GM19240 (cell line): Measurements from ENCODE around the gene SLC6A11.

Experiments
- DNase-seq: peaks from one replicate; pipeline ENCODE4 v3.0.0; 2011; ENCODE audit warnings: low spot score; ENCODE audit not compliant: insufficient read length

SLC6A11 gene

GRCh38 chr3:10790713-10791112 lies 25.3 kb upstream of the SLC6A11 start:
- no peak for DNase-seq

- DNase-seq, result no peak
Observed at GRCh38 chr3:10792208-10792607, 23.8 kb upstream of the SLC6A11 start.

DNA sequence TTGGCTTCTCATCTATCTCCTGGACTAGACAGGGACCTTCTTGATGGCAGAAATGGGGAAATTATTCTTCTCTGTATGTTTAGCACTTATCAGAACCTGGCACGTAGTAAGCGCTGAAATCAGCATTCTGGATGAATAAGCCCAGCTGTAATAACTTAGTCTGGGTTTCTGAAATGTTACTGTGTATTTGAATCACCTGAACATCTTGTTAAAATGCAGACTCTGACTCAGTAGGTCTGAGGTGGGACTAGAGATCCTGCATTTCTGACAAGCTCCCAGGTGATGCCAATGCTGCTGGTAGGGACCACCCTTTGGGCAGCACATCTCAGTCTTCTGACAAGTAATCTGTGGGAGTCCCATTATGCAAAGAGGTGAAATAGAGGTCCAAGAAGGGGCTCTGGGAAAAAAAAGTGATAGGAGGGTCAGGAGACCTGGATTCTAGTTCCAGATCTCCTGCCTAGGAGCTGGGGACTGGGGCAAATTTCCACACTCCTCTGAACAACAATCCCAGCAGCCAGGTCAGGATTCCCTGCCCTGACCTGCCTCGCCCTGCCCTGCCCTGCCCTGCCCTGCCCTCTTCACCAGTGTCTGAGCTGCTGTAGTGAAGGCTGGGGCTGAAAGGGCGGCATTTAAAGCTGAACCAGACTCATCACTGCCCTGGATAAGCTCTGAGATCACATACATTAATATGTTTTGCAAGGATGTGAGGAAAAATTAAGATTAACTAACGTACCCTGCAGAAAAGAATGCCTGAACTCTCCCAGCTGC lies 17.2 kb upstream of the SLC6A11 start:
- DNase-seq, result no peak

- no peak for DNase-seq
Observed at GRCh38 chr3:10804183-10804648, 11.8 kb upstream of the SLC6A11 start.

GRCh38 chr3:10806006-10806405 lies 10.0 kb upstream of the SLC6A11 start:
- DNase-seq, result no peak

GRCh38 chr3:10808130-10808735 lies 7.8 kb upstream of the SLC6A11 start:
- DNase-seq, result no peak

GRCh38 chr3:10808974-10809373 lies 7.1 kb upstream of the SLC6A11 start:
- DNase-seq, result no peak

DNA sequence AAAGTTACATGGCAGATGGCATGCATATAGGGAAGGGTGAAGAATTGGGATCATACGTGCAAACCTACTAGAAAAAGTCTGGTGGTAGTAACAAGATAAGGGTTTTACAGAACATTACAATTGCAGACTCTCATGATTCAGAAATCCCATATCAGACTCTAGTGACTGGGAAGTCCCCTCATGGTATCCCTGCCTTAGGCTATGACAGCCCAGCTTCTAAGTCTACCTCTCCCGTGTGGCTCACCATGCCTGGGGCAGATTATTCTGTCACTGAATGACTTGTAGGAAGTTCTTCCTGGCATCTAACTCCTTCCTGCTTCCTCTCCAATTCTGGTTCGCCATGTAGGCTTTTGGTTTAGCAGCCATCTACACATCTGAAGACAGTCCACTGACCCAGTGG lies 5.7 kb upstream of the SLC6A11 start:
- DNase-seq, result no peak

GRCh38 chr3:10813425-10813824 lies 2.6 kb upstream of the SLC6A11 start:
- no peak for DNase-seq

- no peak for DNase-seq
Observed at GRCh38 chr3:10814623-10815022, 1.4 kb upstream of the SLC6A11 start.

DNA sequence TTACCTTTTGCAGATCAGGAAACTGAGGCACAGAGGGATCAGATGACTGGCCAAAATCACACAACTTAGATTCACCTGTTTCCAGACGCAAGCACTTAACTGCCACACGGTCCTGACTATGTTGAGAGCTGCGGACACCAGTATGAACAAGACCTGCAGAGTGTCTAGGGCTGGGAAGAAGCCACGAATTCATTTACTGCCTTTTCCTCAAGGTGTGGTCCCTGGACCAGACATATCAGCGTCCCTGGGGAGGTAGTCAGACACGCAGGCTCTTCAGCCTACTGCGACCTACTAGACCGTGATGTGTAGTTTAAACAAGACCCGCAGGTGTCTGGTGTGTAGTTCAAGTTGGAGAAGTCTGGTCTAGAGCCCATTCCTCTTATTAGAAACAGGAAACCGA lies 541 bp upstream of the SLC6A11 start:
- no peak for DNase-seq

- DNase-seq, result no peak
Observed at GRCh38 chr3:10816863-10817253, 830 bp downstream of the SLC6A11 start.

- DNase-seq, result no peak
Observed at GRCh38 chr3:10817506-10817905, 1.5 kb downstream of the SLC6A11 start.

- DNase-seq, result no peak
Observed at GRCh38 chr3:10822055-10822454, 6.0 kb downstream of the SLC6A11 start.

DNA sequence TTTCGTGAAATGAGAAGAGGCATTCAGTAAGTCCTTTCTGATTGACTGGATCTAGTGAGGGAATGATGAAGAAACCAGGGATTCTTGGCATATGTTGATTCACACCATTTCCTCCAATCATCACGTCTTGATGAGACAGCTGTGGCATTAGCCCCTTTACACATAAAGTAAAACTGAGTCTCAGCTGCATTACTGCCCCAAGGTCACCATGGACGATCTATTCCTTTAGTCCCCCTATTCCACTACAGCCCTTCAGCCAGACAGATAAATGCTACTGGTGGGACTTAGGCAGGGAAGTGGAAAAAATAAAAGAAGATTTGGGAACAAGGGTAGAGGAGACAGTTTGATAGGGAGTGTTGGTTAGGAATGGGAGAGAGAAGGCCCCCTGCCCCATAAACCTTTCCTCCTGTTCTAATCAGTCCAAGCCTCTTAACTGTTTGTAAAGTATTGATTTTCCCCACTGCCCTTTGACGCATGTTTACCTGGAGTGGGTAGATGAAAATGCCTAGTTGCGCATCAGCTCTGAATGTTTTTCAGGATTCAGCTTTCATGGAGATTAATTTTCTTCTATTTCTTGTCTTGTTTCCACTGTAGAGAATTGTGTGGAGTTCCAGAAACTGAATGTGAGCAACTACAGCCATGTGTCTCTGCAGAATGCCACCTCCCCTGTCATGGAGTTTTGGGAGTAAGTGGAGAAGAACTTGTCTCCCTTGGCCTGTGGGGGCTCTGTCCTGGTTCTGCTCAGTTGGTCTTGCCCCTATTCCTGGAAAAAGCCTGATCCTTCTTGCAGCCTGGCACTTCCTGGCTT lies 6.9 kb downstream of the SLC6A11 start:
- no peak for DNase-seq

DNA sequence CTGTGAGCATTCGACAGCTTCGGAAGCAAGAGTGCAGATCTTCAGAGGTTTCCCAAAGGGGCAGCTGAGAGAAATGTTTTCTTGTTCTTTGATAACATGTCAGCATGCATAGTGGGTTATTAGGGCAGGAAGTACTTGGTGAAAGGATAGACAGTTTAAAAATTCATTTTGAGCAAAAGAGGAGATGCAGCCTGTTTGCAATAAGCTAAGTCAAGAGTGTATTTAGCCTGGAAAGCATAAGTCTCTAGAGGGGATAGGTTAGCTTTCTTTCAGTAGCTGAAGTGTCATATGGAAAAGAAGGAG lies 7.4 kb downstream of the SLC6A11 start:
- DNase-seq, result no peak

DNA sequence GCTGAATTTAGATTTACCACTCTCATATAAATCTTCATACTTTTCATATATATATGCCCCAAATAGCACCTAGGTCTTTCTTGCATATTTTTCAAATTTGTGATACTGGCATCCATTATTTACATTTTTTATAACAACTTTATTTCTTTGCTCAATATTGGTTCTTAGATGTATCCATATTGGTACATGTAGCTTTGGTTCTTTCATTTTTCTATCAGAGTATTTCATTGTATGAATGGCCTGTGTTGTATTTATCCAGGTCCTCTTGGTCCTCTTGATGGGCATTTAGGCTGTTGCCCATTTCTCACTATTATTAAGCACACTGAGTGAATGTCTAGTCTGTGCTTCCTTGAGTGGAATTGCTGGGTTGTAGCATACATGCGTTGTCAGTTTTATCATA lies 8.4 kb downstream of the SLC6A11 start:
- no peak for DNase-seq

DNA sequence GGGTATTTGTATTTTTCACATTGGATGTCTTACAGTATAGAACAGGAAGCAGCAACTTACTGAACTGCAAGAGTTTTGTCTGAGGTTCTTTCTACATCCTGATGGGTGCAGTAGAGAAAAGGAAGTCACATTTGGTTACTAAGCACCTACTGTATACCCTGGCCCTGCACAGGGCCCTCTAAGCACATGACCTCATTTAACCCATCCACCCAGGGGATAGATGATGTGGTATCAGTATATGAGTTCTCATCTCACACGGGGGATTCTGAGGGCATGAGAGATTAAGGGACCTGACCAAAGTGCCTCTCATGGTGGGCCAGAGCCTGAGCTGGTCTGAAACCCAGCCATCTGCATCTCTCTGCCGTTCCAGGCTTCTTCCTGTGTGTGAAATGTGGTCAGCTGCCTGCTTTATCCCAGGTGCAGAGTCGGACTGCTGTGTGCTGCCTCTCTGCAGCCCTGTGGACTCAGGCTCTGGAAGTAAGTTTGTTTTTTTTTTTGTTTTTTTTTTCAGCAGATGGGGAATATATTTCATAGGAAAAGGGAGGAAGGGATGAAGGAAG lies 17.9 kb downstream of the SLC6A11 start:
- no peak for DNase-seq

GRCh38 chr3:10834951-10835350 lies 18.9 kb downstream of the SLC6A11 start:
- DNase-seq, result no peak

GRCh38 chr3:10835406-10835805 lies 19.4 kb downstream of the SLC6A11 start:
- no peak for DNase-seq

GRCh38 chr3:10836676-10837075 lies 20.6 kb downstream of the SLC6A11 start:
- no peak for DNase-seq

GRCh38 chr3:10837849-10838248 lies 21.8 kb downstream of the SLC6A11 start:
- no peak for DNase-seq
